Upper lobe of left lung (tissue), 6 donors: ENCODE results near the gene CXCL12. TPM values are rescaled to one million over a fixed set of nuclear protein-coding genes. Genes with fewer than 3 reads are reported as not detected.

Source experiments
- ATAC-seq, 2 donors: fragments of 200-7000 bp; cut with Tn5 transposase; one replicate each; pipeline ENCODE4 v1.9.1; 2022; ENCODE audit warnings: mild to moderate bottlenecking in 2 of 2, moderate library complexity in 2 of 2; ENCODE audit not compliant: low FRiP score in 2 of 2
- DNase-seq, 2 donors: peaks; one replicate each; pipeline ENCODE4 v3.0.0-alpha.2; 2019 to 2020
- H3K27ac ChIP-seq, 4 donors: fragments of 200-600 bp; sonication (generic); one replicate each; pipeline ENCODE4 v1.5.1; 2016 to 2019
- H3K27me3 ChIP-seq, 4 donors: fragments of 200-600 bp; sonication (generic); one replicate each; pipeline ENCODE4 v1.5.1; 2017 to 2019
- H3K36me3 ChIP-seq, 4 donors: fragments of 200-600 bp; sonication (generic); one replicate each; pipeline ENCODE4 v1.5.1; 2016 to 2019
- H3K4me1 ChIP-seq, 4 donors: fragments of 200-600 bp; sonication (generic); one replicate each; pipeline ENCODE4 v1.5.1; 2018 to 2019
- H3K4me3 ChIP-seq, 4 donors: fragments of 200-600 bp; sonication (generic); one replicate each; pipeline ENCODE4 v1.5.1; 2017 to 2019; ENCODE audit warnings: mild to moderate bottlenecking in 2 of 4, moderate library complexity in 1 of 4
- H3K9me3 ChIP-seq, 4 donors: fragments of 200-600 bp; sonication (generic); one replicate each; pipeline ENCODE4 v1.5.1; 2018 to 2019
- CTCF ChIP-seq, 6 experiments: fragments of 450-650 bp in 4 of 6; fragments of 200-600 bp in 2 of 6; sonication (generic) in 2 of 6; IDR thresholded peaks; one replicate each; pipeline ENCODE4 v1.5.1; 2016 to 2019; ENCODE audit warnings: antibody characterized with exemption in 6 of 6
- EP300 ChIP-seq, 4 donors: sonication (generic); formaldehyde crosslinking; IDR thresholded peaks; one replicate each; pipeline ENCODE4 v1.5.1; 2017; ENCODE audit warnings: antibody characterized with exemption in 4 of 4, control low read depth in 2 of 4
- POLR2A ChIP-seq, 4 donors: fragments of 450-650 bp; IDR thresholded peaks; one replicate each; pipeline ENCODE4 v1.5.1; 2016 to 2017; ENCODE audit warnings: antibody characterized with exemption in 4 of 4, mild to moderate bottlenecking in 2 of 4
- POLR2AphosphoS5 ChIP-seq, 2 donors: sonication (generic); formaldehyde crosslinking; IDR thresholded peaks; one replicate each; pipeline ENCODE4 v1.5.1; 2017; ENCODE audit warnings: antibody characterized with exemption in 2 of 2
- WGBS, 2 donors: methylation state at CpG; one replicate each; pipeline ENCODE4 v1.1.5; 2017 to 2018; 5-methylcytosine and 5-hydroxymethylcytosine counted together
- total RNA-seq, 6 donors: library from RNA; depleted of rRNA in 4 of 6; stranded (reverse); fragments of >200 nt in 4 of 6; gene quantifications; one replicate each; pipeline versions ENCODE4 v1.1.0 to v1.2.1, GENCODE V29; 2016 to 2021
- donor health status: DM: no; HTN: no; CAD: no; lungs with moderate emphysema.
- donor health status: DM: no; HTN: yes; CAD: no; lungs with severe emphysema.

The CXCL12 gene
- total RNA-seq, 6 donors from 2014 or later: 3.5 to 61.6 (median 14.6) TPM

- Histone ChIP-seq H3K4me3 (no peak overlapping the region), H3K27ac (no peak overlapping the region), H3K4me1 (no peaks in the 10 kb centered on the region), H3K27me3 (no peaks in the 10 kb centered on the region), H3K36me3 (no peaks in the 10 kb centered on the region), H3K9me3 (no peaks in the 10 kb centered on the region)
- ATAC-seq: no peak
- WGBS, 2 donors: 82 to 96% methylated on average over 1 to 6 of the region's 6 CpGs
- no peak for TF ChIP-seq CTCF (IDR thresholded peaks at IDR 0.05)
- TF ChIP-seq EP300 (IDR thresholded peaks at IDR 0.05): no peak
- TF ChIP-seq POLR2A (IDR thresholded peaks at IDR 0.05): no peak
- no peak for TF ChIP-seq POLR2AphosphoS5 (IDR thresholded peaks at IDR 0.05)
- DNase-seq: no peak
Observed at GRCh38 chr10:44366941-44367630, 17.8 kb downstream of the CXCL12 start.

DNA sequence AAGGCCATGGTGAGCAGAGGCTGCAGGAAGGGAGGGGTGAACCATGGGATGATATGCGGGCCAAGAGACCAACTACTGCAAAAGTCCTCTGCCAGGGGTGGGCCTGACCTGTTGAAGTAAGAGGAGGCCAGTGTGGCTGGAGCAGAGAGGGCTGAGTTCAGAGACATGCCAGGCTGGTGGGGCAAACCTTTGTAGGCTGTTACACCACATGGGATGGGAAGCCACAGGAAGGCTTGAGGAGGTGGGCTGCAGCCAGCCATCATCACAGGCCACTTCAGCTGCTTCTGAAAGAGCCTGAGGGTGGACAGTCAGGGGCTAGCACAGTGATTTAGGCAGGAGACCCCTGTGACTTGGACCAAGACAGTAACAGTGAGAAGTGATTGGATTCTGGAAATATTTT is 20.3 kb downstream of the CXCL12 start:
- DNase-seq: no peak
- Histone ChIP-seq H3K9me3 (no peaks in the 10 kb centered on the region), H3K4me3 (no peak overlapping the region), H3K27me3 (no peaks in the 10 kb centered on the region), H3K27ac (no peak overlapping the region), H3K4me1 (no peaks in the 10 kb centered on the region), H3K36me3 (no peaks in the 10 kb centered on the region)
- ATAC-seq: no peak
- WGBS, 2 donors: 86 to 100% methylated on average over 1 of the region's 1 CpG
- TF ChIP-seq EP300 (IDR thresholded peaks at IDR 0.05): no peak
- TF ChIP-seq CTCF (IDR thresholded peaks at IDR 0.05): no peak
- no peak for TF ChIP-seq POLR2A (IDR thresholded peaks at IDR 0.05)
- no peak for TF ChIP-seq POLR2AphosphoS5 (IDR thresholded peaks at IDR 0.05)

DNA sequence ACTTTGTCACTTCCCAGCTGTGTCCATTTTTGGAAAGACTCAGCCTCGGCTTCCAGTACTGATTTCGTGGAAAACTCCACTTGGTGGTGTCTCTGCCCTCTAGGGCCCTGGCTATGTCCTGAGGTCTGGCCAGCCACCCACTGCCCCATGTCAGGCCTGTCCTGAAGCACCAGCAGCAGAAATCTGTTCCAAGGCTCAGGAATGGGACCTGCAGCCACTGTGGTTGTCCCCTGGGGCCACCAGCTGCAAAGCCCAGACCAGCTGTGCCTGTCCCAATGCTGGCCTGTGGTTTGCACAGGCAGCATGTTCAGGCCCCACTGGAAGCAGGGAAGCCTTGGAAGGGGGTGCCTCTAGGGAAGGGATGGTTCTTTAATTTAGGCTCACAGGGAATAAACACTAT is 21.2 kb downstream of the CXCL12 start:
- no peaks in the 10 kb centered on the region for H3K27me3 ChIP-seq
- DNase-seq (no peak), ATAC-seq (no peak)
- H3K27ac ChIP-seq: no peak overlapping the region
- H3K4me1 ChIP-seq: no peaks in the 10 kb centered on the region
- no peaks in the 10 kb centered on the region for H3K9me3 ChIP-seq
- TF ChIP-seq POLR2AphosphoS5 (IDR thresholded peaks at IDR 0.05): no peak
- no peaks in the 10 kb centered on the region for H3K36me3 ChIP-seq
- WGBS, 2 donors: 83 to 94% methylated on average over 2 of the region's 2 CpGs
- H3K4me3 ChIP-seq: no peak overlapping the region

- Histone ChIP-seq H3K27ac (no peak overlapping the region), H3K27me3 (no peaks in the 10 kb centered on the region), H3K4me3 (no peak overlapping the region), H3K36me3 (no peaks in the 10 kb centered on the region), H3K9me3 (no peaks in the 10 kb centered on the region), H3K4me1 (peaks cover 0 to 4% (median 0%) of the 10 kb centered on the region in 4 donors)
- TF ChIP-seq POLR2AphosphoS5 (IDR thresholded peaks at IDR 0.05) (no peak), CTCF (IDR thresholded peaks at IDR 0.05) (no peak), POLR2A (IDR thresholded peaks at IDR 0.05) (no peak), EP300 (IDR thresholded peaks at IDR 0.05) (no peak)
- DNase-seq (no peak), ATAC-seq (peak in 1 of 2 donors; percentile 8)
- 74 to 87% methylated on average over 9 to 13 of the region's 13 CpGs for WGBS, 2 donors
Observed at GRCh38 chr10:44362866-44363711, 21.8 kb downstream of the CXCL12 start.

- ATAC-seq: no peak
- H3K4me3 ChIP-seq: no peak overlapping the region
- WGBS, 2 donors: 0 to 50% methylated on average over 1 of the region's 1 CpG
- H3K27me3 ChIP-seq: no peaks in the 10 kb centered on the region
- H3K9me3 ChIP-seq: no peaks in the 10 kb centered on the region
- no peaks in the 10 kb centered on the region for H3K36me3 ChIP-seq
- no peak overlapping the region for H3K27ac ChIP-seq
- H3K4me1 ChIP-seq: peaks cover 0 to 6% (median 0%) of the 10 kb centered on the region in 4 donors
- no peak for DNase-seq
- TF ChIP-seq POLR2AphosphoS5 (IDR thresholded peaks at IDR 0.05) (no peak), CTCF (IDR thresholded peaks at IDR 0.05) (no peak), POLR2A (IDR thresholded peaks at IDR 0.05) (no peak)
Observed at GRCh38 chr10:44361109-44361508, 23.8 kb downstream of the CXCL12 start.
